ENCODE data around the gene PARVA. TPM values are rescaled to one million over a fixed set of nuclear protein-coding genes. Genes with fewer than 3 reads are reported as not detected.

Gene PARVA
- total RNA-seq, 1 experiment from 2014 or later = 22.2 TPM

DNA sequence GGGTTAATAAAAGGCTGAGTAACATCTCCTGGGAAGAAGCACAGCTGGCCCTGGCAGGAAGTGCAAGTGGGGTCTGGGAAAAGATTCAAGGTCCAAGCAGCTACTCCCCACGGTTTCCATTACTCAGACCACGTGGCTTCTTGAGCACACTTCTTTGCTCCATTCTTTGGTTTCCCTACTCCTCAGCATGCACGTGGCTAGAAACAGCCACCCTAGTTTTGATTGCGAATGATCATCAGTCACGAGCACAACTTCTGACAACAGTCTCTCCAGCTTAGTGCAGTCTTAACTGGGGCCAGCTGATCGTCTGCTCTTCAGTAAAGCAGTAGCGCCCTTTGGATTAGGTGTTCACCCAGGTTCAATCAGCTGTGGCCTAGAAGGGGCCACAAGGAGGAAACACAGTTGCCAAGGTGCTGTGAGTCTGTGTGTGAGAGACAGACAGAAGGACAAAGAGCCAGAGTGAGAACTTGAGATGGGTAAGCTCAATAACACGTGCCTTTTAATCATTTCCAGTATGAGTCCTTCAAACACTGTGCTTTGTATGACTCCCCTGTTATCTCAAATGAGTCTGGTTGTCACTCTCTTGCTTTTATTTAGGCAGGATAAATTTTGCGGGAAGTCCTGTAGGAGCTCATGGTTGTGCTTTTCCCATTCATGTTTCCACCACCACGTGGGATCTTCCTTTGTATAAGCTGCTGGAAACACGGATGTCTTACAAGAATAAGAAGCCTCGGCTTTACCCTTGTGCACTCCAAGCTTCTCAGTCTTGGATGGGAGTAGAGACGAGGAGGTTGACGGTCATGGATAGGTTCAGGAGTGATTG, 901 bp upstream of the PARVA start:
- DNase-seq (ENCODE audit: low read depth) = peak; percentile 32

DNA sequence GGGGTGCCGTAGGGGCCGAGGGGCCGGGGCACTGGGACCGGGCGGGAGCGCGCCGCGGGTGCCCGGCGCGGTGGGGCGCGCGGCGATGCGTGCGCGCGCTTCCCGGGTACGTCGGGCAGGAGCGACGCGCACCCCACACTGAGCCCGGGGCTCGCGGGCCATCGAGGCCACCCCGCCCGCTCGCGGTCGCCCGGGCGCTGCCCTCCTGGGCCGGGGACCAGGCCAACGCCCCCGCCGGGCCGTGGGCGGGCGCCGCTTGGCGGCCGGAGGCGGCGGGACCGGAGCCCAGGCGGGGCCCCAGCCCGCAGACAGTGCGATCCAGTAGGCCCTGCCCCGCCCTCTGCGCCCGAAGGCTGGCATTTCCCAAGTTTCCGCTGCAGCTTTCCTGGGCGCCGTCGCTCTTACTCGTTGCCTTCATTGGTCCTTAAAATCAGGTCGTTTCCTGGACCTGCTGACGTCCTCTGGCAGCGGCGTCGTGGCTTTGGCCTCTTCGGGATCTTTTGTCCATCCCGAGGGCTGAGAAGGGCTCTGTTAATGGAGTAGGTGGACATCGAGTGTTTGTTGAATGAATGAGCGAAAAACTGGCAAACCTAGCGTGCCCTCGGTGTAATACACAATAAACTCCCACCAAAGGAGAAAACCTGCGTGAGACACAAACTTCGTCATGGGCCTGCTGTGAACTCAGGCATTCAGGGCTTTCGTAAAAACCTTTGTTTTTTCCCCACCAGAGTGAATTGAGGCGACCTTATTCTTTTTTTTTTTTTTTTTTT, 638 bp downstream of the PARVA start:
- peak; percentile 84 for DNase-seq (ENCODE audit: low read depth)

DNA sequence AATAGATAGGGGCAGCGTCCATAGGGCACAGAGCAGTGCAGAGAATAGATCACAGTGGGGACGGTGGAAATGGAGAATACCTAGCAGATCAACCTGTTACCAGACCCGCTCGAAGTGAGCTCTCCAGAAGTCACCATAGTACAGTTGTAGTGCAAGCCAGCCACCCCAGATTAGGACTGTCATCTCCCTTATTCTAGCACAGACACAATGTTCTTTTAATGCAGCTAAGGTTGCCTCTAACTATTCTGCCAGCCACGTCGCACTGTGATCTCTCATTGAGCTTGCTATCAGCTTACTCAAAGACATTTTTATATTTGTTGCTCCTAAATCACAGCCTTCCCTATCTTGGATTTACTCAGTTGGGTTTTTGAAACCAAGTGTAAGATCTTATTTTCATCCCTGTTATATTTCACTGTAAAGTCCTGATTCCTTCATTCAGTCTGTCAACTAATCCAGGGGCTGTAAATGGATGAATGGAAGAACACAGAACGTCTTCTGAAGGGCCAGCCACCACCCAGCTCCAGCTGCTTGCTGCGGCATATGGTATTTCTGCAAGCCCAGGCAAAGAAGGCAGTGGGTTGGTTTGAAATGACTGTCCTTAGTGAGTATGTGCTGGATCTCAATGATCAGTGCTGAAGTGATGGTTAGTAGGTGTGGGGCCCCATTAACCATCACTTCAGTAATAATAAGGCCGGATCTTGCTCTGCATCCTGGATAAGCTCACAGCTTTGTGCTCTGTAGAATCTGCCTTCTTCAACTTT, 3.4 kb downstream of the PARVA start:
- DNase-seq (ENCODE audit: low read depth) = no peak

DNA sequence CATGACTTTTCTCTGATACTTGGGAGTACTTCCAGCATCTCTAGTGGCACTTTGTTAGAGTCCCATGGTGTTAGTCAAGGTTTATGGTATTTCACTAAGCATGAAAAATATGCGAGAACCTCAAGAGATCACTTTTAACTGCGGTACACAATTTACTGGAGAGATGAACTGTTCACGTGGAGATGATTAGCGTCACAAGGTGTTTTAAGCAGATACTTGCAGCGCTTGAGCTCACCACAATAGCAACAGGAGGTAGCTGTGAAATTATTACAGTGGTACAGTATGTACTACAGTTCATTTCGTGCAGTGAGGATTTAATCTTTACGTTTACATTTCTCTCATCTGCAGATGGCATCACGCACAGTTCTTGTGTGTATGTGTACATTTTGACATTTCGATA, 4.5 kb downstream of the PARVA start:
- DNase-seq (ENCODE audit: low read depth) = no peak

DNA sequence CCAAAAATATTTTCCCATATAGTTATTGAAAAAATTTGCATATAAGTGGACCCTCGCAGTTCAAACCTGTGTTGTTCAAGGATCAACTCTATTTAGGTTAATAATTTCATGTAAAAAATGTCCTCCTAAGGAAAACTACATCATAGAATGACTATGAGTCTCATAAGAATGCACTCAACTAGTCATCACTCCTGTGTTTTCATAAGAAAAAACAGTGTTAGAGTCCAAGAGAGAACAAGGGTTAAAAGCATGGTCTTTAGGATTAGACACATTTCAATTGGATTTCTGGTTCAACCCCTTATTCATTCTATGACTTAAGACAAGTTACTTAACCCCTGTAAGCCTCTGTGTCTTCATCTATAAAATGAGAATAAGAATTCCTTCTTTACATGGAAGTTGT, 5.1 kb downstream of the PARVA start:
- DNase-seq (ENCODE audit: low read depth) = no peak

DNA sequence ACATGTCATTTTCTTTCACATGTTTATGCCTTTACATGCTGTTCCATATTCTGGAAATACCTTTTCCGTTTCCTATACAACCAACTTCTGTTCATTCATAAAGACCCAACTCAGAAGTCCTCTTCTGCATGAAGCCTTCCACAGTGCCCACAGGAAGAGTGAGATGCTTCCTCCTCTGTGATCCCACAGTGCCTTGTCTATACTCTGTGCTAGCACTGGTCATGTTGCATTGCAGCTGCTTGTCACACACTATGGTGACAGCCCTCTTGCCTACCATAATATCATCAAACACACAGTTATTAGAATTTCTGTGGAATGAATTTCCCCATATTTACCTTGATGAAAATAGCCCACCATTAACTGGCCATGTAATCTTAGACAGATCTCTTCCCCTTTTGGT, 8.9 kb downstream of the PARVA start:
- no peak for DNase-seq (ENCODE audit: low read depth)

DNA sequence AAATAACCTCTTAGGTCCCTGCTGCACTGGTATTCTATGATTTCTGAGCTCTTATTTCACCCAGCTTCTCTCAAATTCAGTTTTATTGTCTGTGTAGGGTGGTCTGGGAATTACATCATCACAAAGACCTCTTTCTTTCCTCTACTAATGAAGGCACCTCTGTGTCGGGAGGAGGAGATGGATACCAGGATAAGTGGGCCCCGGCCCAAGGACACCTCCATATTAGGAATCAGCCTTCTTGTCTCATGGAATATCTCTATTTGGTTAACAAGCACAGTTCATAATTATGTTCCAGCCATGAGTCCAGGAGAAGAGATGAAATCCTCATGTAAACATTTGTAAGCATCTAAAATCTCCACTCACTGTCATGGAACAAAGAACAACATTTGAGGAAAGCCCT, 9.4 kb downstream of the PARVA start:
- no peak for DNase-seq (ENCODE audit: low read depth)

DNA sequence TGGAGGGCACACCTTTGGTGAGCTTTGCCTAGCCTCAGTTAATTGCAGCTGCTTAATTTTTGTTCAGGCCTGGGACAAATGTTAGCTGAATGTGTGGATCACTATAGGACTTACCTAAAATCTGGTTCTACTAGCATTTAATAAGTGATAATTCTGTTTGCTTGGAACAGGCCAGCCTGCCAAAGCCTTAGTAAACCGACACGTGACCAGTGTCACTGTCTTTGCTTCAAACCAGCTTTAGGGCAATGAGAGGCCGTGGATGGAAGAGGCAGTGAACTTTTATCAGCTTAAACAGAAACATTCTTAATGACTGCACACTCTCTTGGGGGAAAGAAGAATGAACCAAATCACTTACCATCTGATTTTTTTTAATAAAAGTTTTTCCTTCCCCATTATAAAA, 10.8 kb downstream of the PARVA start:
- DNase-seq (ENCODE audit: low read depth) = no peak

DNA sequence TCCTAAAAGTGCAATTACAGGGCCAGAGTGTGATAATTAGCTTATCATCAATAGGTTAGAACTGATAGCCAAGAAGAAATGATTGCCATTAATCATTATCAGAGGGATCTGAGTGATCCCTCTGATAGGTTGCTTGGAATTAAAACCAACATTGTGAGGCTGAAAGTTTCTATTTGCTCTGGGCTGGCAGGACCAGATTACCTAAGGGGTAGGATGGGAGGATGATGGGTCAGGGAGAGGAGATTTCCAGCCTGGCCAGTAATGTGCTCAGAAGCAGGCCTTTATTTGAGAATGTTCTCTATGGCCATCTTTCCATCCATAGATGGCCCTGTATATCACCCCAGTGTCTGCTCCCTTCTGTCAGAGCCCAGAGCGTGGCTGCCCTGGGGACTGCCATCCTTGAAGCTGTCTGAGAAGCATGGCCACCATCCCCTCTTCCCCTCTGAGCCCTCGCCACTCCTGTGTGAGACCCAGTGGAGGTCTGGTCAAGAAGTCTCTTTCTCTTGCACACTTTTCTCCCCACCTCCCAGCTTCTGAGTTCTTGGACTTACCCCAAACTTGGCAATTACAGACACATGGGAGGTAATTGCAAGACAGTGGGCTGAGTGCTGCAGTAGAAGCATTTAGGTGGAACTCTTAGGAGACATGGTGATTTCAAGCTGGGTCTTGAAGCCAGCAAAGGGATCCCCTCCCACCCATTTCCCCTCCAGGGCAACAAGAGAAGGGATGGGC, 11.7 kb downstream of the PARVA start:
- DNase-seq (ENCODE audit: low read depth) = no peak

DNA sequence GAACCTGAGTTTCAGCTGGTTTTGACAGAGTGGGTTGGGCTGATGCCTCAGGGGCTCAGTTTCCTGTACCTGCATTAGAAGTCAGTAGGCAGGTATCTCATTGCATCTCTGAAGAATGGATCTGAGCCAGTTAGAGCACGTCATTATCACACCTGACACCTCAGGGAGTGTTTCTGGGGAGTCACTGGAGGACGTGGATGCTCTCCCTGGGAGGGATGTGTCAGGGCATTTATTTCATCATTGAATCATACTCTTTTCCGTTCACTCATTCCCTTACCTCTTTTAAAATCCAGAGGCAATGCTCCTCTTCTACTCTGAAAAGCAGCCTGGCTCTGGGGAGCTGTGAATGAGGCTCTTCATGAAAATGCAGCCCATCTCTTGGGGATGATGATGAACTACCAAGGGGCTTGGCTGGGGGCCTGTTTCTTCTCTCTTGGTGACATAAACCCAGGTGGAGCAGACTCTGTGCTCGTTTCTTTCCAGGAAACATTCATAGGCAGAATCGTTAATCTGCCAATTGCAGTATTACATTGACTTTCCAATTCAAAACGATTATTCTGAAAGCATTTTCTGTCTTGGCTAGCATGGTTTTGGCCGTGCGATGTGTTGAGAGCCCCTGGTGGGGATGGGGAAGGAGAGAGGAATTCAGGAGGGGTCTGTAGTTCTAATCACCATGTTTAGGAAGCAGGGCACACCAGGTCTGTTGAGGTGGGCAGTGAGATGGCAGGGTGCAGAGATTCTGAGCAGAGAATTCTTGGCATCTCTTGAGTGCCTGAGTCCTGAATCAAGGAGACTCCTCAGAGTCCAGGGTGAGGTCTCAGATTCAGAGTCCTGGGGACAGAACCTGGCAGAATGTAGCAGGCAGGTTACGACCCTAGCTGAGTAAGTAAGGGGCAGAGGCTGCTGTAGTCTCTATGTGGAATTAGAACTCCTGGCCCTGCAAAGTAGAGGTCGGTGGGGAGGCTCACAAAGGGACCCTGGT, 12.6 kb downstream of the PARVA start:
- no peak for DNase-seq (ENCODE audit: low read depth)

DNA sequence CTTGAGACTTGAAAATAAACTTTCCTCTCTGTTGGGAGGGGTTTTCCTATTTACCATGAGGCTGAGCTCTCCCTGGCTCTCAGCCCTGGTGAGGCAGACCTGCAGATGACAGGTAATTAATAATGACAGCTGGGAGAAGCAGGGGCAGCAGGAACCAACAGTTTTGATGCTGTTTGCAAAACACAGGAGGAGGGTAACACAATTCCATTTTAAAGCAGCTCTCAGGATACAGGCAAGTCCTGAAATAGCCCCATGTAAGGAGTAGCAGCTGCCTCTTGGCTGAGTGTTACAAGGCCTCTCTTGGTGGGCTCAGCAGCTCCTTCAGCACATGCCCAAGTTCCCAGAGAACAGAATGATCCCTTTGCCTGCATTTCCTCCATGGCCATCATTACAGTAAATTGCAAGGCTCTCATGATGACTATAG, 13.3 kb downstream of the PARVA start:
- DNase-seq (ENCODE audit: low read depth) = no peak

DNA sequence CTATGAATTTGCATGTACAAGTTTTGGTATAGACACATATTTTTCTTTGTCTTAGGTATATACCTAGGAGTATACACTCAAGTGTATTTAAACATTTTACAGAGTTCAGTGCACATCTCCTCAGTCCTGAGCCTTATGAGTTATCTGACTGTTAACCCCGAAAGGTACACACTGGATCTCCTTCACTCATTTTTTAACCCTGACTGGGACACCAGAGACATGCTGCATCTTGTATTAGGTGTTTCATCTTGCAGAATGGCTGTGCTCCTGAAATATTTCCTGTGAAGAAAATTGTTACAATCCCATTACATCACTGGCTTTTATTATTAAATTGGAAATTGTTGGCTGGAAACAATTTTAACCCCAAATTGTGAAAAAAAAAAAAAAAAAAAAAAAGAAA, 15.3 kb downstream of the PARVA start:
- no peak for DNase-seq (ENCODE audit: low read depth)

DNA sequence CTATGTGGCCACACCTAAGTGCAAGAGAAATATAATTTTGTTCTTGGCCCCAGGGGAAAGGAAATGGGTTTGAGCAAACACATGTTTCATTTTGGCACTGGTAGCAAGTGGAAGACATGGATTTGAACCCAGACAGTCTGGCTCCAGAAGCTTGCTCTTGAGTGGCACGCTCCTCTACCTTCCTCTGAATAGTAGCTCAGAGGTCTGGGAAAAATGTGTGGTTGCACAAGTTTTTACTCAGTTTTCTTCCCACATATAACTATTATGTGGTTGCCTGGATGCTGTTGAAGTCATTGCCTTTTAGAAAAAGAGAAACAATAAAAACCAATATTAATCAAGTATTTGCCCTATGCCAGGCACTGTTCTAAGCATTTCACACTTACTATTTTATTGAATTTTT, 16.3 kb downstream of the PARVA start:
- DNase-seq (ENCODE audit: low read depth) = no peak

DNA sequence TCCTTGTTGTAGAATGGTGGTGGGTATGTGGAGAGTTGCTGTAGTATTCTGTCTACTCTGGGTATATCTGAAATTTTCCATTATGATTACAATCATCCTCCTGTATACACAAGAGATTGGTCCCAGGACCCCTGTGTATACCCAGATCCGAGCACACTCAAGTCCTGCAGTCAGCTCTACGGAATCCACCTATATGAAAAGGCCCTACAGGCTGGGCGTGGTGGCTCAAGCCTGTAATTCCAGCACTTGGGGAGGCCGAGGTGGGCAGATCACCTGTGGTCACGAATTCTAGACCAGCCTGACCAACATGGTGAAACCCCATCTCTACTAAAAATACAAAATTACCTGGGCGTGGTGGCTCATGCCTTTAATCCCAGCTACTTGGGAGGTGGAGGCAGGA, 17.2 kb downstream of the PARVA start:
- DNase-seq (ENCODE audit: low read depth) = no peak

DNA sequence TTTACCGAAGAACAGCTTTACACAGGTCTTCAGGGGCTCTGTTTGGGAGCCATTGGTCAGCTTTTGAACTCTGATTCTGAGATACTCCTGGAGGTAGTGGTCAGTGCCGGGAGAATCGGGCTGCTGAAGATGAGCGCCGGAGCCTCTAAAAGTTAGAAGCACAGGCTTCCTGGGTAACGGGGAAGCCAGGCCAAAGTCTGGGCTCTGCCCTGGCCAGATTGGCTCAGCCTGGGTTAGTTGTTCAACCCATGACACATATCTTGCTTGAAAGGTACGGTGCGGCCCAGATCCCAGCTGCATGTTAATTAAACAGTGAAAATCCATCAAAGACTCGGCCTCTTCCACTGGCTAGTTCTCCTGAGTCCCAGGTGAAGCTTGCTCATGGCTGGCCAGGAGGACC, 18.0 kb downstream of the PARVA start:
- DNase-seq (ENCODE audit: low read depth) = no peak

DNA sequence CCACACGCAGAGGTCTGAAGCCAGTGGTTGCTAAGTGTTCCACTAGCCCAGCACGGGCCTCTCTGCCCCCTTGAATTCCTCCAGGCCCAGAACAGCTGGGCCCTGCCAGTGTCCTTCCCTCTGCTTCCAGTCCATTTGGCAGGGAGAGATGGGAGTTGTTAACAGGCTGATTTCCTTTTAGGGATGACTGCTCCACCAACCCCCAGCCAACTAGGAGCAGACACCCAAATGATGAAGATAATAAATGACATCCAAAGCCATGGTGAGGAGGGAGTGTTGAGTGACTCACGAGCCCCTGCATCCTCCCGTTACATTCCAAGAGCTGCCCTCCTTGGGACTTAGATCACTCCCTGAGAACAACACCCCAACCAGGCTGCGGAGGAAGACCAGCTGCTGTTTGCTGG, 20.6 kb downstream of the PARVA start:
- peak; percentile 92 for DNase-seq (ENCODE audit: low read depth)

DNA sequence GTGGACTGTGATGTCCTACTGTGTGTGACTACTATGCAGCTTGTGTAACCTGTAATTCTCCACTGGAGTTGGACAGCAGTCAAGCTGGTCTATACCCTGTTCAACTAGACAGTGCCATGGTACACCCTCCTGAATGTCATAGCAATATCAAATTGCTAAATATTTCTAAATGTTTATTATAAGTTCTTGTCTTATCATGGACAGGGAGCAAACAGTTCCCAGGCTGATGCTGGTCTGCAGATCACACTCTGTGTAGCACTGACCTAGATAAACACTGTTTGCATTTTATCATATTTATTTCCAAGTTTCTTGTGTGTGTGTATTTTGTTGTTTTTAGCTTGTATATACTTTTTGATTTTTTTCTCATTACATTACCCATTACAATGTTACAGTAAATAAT, 22.0 kb downstream of the PARVA start:
- DNase-seq (ENCODE audit: low read depth) = no peak

DNA sequence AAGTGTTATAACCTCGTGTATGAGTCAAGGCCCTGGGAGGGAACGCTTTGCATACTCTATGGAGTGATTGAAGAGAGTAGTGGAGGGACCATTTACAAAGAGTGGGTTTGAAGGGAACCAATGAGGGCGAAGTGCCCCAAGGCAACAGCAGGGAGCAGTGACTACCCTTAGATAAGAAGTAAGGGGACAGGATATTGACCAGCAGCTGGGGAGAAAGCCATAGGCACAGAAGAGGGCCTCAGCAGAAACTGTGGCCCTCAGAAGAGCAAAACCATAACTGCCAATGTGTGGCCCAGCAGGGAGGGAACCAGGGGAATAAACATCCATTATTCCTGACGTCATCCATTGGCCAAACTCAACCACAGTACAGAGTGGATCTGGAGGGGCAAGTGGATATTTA, 24.7 kb downstream of the PARVA start:
- no peak for DNase-seq (ENCODE audit: low read depth)

DNA sequence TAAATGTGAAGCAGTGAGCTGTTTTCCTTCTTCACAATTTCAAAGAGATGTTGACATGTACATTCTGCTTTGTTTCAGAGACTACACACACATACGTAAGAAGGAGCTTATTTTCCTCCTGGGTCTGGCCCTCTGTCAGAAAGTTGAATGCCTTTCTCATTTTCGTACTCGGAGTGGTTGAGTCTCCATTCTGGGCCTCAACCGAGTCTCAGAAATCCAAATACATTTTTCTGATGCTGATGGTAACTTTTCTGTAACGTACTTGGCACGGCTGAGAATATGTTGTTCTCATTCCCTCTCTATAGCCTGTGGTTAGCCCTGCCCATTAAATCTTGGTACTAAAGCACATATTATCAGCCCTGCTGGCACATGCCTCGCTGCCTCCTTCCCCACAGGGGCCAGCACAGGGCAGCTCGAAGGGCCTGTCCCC, 25.3 kb downstream of the PARVA start:
- no peak for DNase-seq (ENCODE audit: low read depth)
